Activated naive CD8-positive, alpha-beta T cell treated with anti-CD3 and anti-CD28 coated beads for 36 hours (primary cell): ENCODE data around the gene CTR9. TPM values are rescaled to one million over a fixed set of nuclear protein-coding genes. Genes with fewer than 3 reads are reported as not detected.

ENCODE experiments used
- DNase-seq: peaks from one replicate; pipeline ENCODE4 v3.0.0; 2021
- H3K27ac Mint-ChIP-seq: one replicate; pipeline ENCODE4 v1.8.0; 2022; ENCODE audit warnings: mild to moderate bottlenecking, moderate library complexity, mixed read lengths
- H3K27me3 Mint-ChIP-seq: one replicate; pipeline ENCODE4 v1.8.0; 2022; ENCODE audit warnings: mild to moderate bottlenecking, mixed read lengths
- H3K36me3 Mint-ChIP-seq: one replicate; pipeline ENCODE4 v1.8.0; 2021; ENCODE audit warnings: mild to moderate bottlenecking, mixed read lengths
- H3K4me1 Mint-ChIP-seq: one replicate; pipeline ENCODE4 v1.8.0; 2021; ENCODE audit warnings: mixed read lengths
- H3K4me3 Mint-ChIP-seq: one replicate; pipeline ENCODE4 v1.8.0; 2022; ENCODE audit warnings: mild to moderate bottlenecking, moderate library complexity, mixed read lengths
- H3K9me3 Mint-ChIP-seq: one replicate; pipeline ENCODE4 v1.8.0; 2022; ENCODE audit warnings: mixed read lengths
- total RNA-seq, 2 experiments: library from RNA; stranded (reverse); gene quantifications; one replicate each; pipeline ENCODE4 v1.2.3, GENCODE V29; 2021

Gene CTR9
- total RNA-seq, 2 experiments from 2014 or later, result 50.6 TPM

DNA sequence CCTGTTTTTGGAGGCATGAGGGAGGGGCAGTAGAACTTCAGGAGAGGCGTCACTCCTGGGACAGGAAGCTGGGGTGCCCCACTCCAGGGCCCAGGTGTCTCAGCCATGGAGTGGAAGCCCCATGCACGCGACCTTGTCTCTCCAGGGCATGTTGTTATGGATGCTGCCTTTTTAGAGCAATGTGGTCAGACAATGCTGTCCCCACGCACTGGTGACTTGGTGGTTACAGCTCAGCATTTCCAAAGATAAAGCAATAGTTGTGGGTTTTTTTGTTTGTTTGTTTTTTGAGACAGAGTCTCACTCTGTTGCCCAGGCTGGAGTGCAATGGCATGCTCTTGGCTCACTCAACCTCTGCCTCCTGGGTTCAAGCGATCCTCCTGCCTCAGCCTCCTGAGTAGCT lies 35.4 kb downstream of the CTR9 start:
- H3K4me3 Mint-ChIP-seq, result no peak overlapping the region
- no peak for DNase-seq
- H3K36me3 Mint-ChIP-seq, result no peaks in the 10 kb centered on the region
- no peak overlapping the region for H3K27ac Mint-ChIP-seq
- H3K4me1 Mint-ChIP-seq, result no peaks in the 10 kb centered on the region
- peaks cover 6% of the 10 kb centered on the region for H3K27me3 Mint-ChIP-seq
- H3K9me3 Mint-ChIP-seq, result no peaks in the 10 kb centered on the region

DNA sequence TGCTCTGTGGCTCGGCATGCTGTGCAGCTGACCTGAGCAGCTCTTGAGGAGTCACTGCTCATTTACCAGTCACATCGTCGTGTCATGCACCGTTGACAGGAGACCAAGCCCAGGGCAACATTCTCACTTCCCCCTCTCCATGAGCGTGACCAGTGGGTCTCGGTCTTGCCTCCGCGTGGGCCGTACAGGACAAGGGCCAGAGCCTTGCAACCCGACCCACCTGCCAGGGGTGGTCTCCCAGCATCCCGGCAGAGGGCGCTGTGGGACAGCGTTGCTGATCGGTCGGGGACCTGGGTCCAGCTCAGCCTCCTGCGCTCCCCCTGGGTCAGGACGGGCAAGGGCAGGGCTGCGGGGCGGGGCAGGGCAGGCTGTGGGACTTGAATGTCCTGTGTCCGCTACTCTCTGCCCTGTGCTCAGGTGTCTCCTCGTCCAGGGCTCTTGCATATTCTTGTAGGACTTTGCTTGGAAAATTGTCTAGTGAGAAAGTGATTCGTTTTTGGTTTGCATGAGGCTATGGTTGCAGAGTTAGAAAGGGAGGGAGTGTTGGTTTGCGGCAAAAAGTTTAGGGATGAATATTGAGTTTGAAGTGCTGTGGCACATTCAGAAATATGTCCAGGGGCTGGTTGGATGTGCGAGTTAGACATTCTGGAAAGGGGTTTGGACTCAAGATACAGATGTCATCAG lies 41.5 kb downstream of the CTR9 start:
- no peak overlapping the region for H3K4me3 Mint-ChIP-seq
- peak; percentile 86 for DNase-seq
- H3K36me3 Mint-ChIP-seq, result peaks cover 22% of the 10 kb centered on the region
- peaks cover 15% of the 10 kb centered on the region for H3K27me3 Mint-ChIP-seq
- peaks cover 13% of the 10 kb centered on the region for H3K4me1 Mint-ChIP-seq
- no peaks in the 10 kb centered on the region for H3K9me3 Mint-ChIP-seq
- no peak overlapping the region for H3K27ac Mint-ChIP-seq

DNA sequence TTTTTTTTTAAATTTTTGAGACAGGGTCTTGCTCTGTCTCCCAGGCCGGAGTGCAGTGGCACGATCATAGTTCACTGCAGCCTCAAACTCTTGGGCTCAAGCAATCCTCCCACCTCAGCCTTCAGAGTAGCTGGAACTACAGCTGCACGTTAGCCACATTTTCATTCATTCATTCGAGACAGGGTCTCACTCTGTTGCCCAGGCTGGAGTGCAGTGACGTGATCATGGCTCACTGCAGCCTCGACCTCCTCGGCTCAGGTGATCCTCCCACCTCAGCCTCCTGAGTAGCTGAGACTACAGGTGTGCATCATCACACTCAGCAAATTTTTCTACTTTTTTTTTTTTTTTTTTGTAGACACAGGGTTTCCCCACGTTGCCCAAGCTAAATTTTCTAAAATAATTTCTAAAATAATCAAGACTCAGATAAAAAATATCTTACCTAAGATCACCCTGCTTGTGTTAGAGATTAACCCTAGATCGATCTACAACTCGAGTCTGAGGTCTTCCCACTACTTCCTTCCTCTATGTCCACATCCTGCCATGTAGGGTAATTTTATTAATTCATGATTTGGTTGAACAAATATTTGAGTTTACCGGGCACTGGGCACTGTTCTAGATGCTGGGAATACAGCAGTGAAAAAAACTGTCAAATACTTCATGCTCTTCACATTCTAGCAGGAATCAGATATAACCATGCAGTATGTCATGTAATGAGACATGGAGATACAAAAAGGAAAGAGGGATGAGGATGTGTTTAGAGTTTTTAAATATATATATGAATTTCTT lies 42.6 kb downstream of the CTR9 start:
- Mint-ChIP-seq H3K9me3 (no peaks in the 10 kb centered on the region), H3K36me3 (peaks cover 26% of the 10 kb centered on the region), H3K27ac (no peak overlapping the region), H3K27me3 (peaks cover 15% of the 10 kb centered on the region), H3K4me3 (no peak overlapping the region), H3K4me1 (peaks cover 21% of the 10 kb centered on the region)
- DNase-seq, result no peak

DNA sequence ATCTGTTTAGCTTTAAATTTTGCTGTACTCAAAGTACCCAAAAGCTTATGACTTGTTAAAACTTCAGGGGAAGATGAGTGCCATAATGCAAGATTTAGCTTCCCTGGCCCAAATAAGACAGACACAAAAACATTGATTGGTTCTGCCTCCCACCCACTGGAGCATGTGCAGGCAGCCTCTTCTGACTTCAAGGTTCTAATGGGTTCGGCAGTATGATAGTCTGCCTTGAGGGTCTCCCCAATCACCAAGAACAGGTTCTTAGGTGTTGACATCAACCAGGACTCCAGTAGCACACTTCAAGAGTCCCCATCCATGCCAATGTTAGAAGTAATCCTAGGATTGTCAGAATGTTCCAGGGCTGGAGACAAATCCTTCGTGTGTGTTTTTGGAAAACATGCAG lies 45.1 kb downstream of the CTR9 start:
- Mint-ChIP-seq H3K36me3 (peaks cover 50% of the 10 kb centered on the region), H3K4me3 (no peak overlapping the region), H3K9me3 (no peaks in the 10 kb centered on the region), H3K4me1 (peaks cover 43% of the 10 kb centered on the region), H3K27me3 (peaks cover 9% of the 10 kb centered on the region), H3K27ac (no peak overlapping the region)
- DNase-seq, result no peak

DNA sequence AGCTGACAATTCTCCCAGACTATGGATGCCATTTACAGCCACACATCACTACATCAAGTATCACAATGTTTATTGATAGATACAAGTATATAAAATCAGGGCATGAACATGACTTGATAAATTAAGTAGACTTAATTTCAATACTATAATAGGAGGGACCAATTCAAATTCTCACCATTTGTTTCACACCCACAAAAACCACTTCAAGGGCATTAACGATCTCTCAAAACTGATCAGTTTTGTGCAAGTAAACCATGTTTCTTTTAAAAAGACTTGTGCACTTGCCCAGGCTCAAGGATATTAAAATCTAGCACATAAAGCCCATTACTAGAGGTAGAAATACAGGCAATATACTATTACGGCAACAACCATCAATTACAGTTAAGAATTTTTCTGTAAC lies 46.0 kb downstream of the CTR9 start:
- Mint-ChIP-seq H3K36me3 (peaks cover 56% of the 10 kb centered on the region), H3K27me3 (peaks cover 5% of the 10 kb centered on the region), H3K4me1 (peaks cover 51% of the 10 kb centered on the region), H3K4me3 (no peak overlapping the region), H3K9me3 (no peaks in the 10 kb centered on the region), H3K27ac (peak overlapping the region; percentile 34)
- no peak for DNase-seq

DNA sequence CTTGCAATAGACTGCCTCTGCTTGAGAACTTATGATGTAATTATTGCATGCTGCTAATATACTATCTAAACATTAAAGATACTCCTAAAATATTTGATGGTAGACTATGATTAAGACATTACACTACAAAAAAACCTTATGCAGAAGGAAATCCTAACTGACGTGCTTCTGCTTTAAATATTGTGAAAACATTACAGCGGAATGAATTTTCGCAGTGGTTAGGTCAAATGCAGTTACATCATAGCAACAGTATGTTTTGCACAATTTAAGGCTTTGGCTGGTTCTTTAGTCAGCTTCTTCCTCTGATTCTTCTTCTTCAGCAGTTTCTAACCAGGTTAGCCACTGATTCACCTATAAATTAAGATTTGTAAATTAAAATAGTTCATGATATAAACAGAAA lies 46.5 kb downstream of the CTR9 start:
- Mint-ChIP-seq H3K36me3 (peaks cover 60% of the 10 kb centered on the region), H3K27me3 (peaks cover 4% of the 10 kb centered on the region), H3K27ac (no peak overlapping the region), H3K4me3 (no peak overlapping the region), H3K9me3 (no peaks in the 10 kb centered on the region), H3K4me1 (peaks cover 53% of the 10 kb centered on the region)
- DNase-seq, result no peak

DNA sequence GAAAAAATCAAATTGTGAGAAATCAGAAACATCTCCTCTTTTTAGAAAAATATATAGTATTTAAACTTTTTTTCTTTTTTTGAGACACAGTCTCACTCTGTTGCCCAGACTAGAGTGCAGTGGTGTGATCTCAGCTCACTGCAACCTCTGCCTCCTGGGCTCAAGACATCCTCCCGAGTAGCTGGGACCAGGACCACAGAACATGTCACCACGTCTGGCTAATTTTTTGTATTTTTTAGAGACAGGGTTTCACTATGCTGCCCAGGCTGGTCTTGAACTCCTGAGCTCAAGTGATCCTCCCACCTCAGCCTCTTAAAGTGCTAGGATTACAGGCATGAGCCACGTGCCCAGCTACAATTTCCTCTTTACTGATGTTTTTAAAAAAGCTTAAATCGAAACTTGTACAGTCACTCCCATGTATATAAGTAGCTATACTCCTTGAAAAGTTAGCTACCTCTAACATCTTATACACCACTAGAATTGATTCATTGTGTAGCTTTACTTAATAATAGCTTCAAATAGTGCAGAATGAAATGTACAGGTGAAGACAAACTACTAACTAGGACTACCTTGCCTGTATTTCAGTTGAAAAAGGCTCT lies 47.4 kb downstream of the CTR9 start:
- Mint-ChIP-seq H3K4me3 (no peak overlapping the region), H3K4me1 (peaks cover 52% of the 10 kb centered on the region)

DNA sequence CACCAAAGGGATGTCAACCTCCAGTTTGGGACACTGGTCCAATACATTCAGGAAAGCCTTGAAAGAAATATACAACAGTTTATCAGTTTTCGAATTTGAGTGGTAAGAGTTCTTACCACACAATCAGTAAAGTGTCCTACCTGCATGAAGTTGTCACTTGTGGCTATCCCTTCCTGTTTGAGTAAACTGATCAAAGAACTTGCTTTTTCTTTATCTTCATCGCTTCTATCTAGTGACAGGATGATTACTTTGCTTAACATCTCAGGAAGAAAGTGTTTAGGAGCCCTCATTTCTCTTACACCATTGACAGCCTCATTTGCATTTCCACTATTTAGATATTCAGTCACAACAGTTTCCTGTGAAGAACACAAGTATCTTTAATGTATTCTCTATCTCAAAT lies 49.2 kb downstream of the CTR9 start:
- Mint-ChIP-seq H3K4me1 (peaks cover 67% of the 10 kb centered on the region), H3K9me3 (no peaks in the 10 kb centered on the region)

More for the DNA sequence above, 47.4 kb downstream of the CTR9 start:
- H3K9me3 Mint-ChIP-seq, result no peaks in the 10 kb centered on the region
- H3K27me3 Mint-ChIP-seq, result no peaks in the 10 kb centered on the region
- H3K27ac Mint-ChIP-seq, result peak overlapping the region; percentile 71
- H3K36me3 Mint-ChIP-seq, result peaks cover 61% of the 10 kb centered on the region
- DNase-seq, result no peak

DNA sequence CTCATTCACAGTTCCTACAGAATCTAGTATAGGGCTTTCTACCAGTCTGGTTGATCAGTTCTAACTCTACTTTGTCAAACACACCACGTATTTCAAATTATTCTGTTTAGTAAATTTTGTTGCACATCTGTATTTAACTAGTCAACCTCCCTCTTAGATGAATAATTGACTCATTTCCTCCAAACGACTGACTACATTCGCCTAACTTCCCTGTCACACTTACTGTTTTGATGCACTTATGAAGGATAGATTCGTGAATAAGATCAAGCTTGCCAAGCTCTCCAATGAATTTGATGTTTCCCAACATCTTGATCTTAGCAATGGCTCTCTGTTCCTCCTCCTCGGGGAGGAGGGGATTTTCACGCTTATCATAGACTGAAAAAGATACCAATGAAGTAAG lies 52.6 kb downstream of the CTR9 start:
- peaks cover 86% of the 10 kb centered on the region for H3K36me3 Mint-ChIP-seq
- peak overlapping the region; percentile 47 for H3K27ac Mint-ChIP-seq
- H3K4me1 Mint-ChIP-seq, result peaks cover 67% of the 10 kb centered on the region
- no peak overlapping the region for H3K4me3 Mint-ChIP-seq
- no peaks in the 10 kb centered on the region for H3K27me3 Mint-ChIP-seq
- no peaks in the 10 kb centered on the region for H3K9me3 Mint-ChIP-seq
- DNase-seq, result no peak

More for the DNA sequence above, 49.2 kb downstream of the CTR9 start:
- DNase-seq, result no peak
- Mint-ChIP-seq H3K36me3 (peaks cover 74% of the 10 kb centered on the region), H3K27me3 (no peaks in the 10 kb centered on the region), H3K27ac (peak overlapping the region; percentile 17), H3K4me3 (no peak overlapping the region)

DNA sequence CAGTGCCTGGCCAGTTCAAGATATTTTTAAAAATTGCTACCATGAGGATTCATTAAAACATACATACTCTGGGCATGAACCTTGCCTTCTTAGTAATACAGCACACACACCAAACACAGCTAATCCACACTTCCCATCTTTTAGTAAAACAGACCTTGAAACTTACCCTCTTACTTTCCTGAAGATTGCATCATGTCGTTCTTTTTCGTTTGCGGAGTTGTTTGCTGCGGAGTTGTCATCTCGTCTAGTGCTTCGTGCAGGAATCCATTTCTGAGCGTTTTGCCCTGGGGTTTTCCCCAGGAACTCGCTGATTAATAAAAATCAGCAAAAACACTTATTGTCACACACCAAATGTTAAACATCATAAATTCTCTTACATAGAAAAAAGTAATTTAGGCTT lies 54.7 kb downstream of the CTR9 start:
- Mint-ChIP-seq H3K4me3 (peak overlapping the region; percentile 96), H3K36me3 (peaks cover 66% of the 10 kb centered on the region), H3K9me3 (no peaks in the 10 kb centered on the region), H3K4me1 (peaks cover 60% of the 10 kb centered on the region), H3K27me3 (no peaks in the 10 kb centered on the region), H3K27ac (peak overlapping the region; percentile 99)
- DNase-seq, result no peak

DNA sequence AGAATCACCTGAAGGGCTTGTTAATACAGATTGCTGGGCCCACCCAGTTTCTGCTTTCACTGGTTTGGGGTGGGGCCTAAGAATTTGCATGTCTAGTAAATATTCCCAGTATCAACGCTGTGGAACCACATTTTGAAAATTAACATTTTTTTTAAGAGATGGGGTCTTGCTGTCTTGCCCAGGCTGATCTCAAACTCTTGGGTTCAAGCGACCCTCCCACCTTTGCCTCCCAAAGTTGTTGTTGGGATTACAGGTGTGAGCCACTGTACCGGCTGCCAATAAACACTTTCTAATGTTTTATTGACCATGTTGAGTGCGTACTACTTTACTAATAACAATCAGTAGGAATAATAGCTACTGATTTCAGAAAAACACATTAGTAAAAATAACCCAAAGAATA lies 55.2 kb downstream of the CTR9 start:
- H3K27me3 Mint-ChIP-seq, result no peaks in the 10 kb centered on the region
- peak overlapping the region; percentile 99 for H3K27ac Mint-ChIP-seq
- H3K4me3 Mint-ChIP-seq, result peak overlapping the region; percentile 96
- no peaks in the 10 kb centered on the region for H3K9me3 Mint-ChIP-seq
- H3K36me3 Mint-ChIP-seq, result peaks cover 62% of the 10 kb centered on the region
- H3K4me1 Mint-ChIP-seq, result peaks cover 56% of the 10 kb centered on the region
- no peak for DNase-seq

DNA sequence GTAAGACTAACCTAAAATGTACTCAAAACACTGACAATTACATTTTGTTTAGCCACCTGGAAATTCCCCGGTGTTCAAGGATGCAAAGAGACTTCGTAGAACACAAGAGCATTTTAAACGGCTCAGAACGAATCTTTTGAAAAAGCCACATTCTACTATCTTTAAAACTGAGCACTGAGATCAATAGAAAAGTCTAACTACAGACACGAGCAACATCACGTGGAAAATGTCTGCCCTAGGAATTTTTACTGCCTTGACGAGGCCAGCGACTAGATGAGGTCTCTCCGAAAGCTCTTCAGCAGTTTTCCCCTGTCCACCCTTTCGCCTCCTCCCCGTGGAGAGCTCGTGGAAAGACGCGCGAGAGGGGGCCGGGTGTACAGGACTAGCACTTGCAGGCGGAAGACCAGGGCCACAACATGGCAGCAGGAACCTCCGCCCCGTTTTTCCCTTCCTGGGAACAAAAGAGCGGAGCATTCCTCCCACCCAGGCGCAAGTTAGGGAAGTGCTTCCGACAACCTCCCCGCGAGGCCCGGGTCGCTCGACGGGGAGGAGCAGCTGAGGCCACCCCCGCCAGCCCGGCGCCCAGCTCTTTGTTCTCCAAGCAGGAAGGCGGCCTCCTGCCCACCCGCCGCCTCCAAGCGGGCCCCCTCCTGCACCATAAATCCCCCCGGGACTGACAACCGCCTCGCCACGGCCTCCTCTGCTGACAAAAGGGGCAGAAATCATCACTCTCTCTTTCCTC lies 56.6 kb downstream of the CTR9 start:
- H3K4me1 Mint-ChIP-seq, result peaks cover 46% of the 10 kb centered on the region

DNA sequence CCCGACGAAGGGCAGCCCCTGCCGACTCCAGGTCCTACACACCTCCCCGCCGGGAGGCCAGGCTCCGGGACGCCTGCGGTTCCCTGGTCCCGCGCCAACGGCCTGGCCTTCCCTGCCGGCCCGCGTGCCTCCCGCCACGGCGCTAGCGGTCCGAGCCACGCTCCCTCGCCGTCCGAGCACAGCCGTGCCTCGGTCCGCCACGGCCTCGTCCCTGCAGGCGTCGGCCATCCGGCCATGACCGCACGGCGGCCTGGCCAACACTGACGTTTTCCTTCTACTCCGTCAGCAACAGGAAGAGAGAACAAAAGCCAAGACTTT lies 57.1 kb downstream of the CTR9 start:
- no peak for DNase-seq
- H3K4me1 Mint-ChIP-seq, result peaks cover 46% of the 10 kb centered on the region
- H3K27me3 Mint-ChIP-seq, result peaks cover 7% of the 10 kb centered on the region
- peaks cover 57% of the 10 kb centered on the region for H3K36me3 Mint-ChIP-seq
- peak overlapping the region; percentile 96 for H3K4me3 Mint-ChIP-seq
- H3K27ac Mint-ChIP-seq, result peak overlapping the region; percentile 99
- H3K9me3 Mint-ChIP-seq, result no peaks in the 10 kb centered on the region

More for the DNA sequence above, 56.6 kb downstream of the CTR9 start:
- Mint-ChIP-seq H3K27me3 (peaks cover 7% of the 10 kb centered on the region), H3K4me3 (peak overlapping the region; percentile 96), H3K36me3 (peaks cover 57% of the 10 kb centered on the region), H3K27ac (peak overlapping the region; percentile 99), H3K9me3 (no peaks in the 10 kb centered on the region)
- DNase-seq, result peak; percentile 46

DNA sequence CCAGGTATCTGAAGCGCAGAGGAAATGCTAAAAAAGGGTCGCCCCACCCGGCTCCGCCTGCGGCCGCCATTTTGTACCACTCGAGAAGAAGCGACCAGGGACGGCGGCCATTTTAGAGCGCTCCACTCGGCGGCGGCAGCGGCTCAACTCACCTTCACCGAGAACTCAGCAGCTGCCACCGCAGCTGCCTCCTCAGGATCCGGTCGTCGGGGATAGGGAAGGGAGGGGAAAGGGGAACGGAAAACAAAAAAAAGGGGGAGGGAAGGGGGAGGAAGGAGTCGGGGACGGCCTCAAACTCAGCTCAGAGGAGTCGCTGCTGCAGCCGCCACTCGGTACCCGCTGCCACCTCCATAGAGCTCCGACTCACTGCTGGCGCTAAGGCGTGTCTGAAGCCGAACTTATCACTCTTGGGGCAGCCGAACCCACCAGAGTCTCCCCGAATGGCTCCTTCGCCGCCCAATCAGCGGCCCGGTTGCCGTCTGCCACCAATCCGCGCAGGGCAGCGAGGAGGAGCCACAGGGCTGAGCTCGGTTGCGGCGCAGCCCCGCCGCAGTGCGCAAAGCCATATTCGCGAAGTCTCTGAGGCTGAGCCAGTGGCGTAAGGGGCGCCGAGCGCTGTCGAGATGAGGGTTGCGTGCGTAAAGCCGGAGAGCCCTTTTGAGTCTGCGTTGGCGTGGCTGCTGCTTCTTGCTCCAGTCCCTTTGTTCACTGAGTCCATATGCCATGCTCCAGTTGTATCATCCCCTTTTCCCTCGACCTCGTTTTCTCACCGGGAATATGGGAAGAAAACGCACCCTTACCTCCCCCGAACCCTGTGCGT lies 57.7 kb downstream of the CTR9 start, which contains the start of gene EIF4G2:
TSS of gene EIF4G2 (minus strand) at position 374 of the 820 bp plus-strand sequence.
- Mint-ChIP-seq H3K9me3 (no peaks in the 10 kb centered on the region), H3K4me3 (peak within 1 kb of the TSS; percentile 96), H3K36me3 (peaks cover 52% of the 10 kb centered on the region), H3K27ac (peak within 1 kb of the TSS; percentile 99), H3K27me3 (peaks cover 7% of the 10 kb centered on the region), H3K4me1 (peaks cover 40% of the 10 kb centered on the region)
- peak; percentile 99 for DNase-seq
